Stimulated activated CD8-positive, alpha-beta memory T cell treated with anti-CD3 and anti-CD28 coated beads, Interleukin-7, amount 100 ng/mL, for 1 hour (primary cell): ENCODE data around the gene GLS2.
A peak's percentile ranks its signal among the peaks of the same experiment; 100 is the strongest.
"Not testable (repeated sequence)": the region's sequence is repeated elsewhere in the genome, so short reads cannot be mapped to it uniquely, and the experiment has no call there.

ENCODE experiments used
- DNase-seq, 2 donors: peaks; one replicate each; pipeline ENCODE4 v3.0.0-alpha.2; 2020; ENCODE audit warnings: low read depth in 2 of 2

The GLS2 gene

GRCh38 chr12:56488041-56488955 is at the start of gene GLS2:
Gene GLS2 (minus strand): TSS chr12:56488161. CDS start chr12:56488118, 43 bp downstream.
- peak; percentile 37 to 41 for DNase-seq

GRCh38 chr12:56537546-56537945 is 49.6 kb upstream of the GLS2 start:
- DNase-seq = no peak

GRCh38 chr12:56530390-56531055 is 42.6 kb upstream of the GLS2 start:
- DNase-seq = no peak

- DNase-seq = no peak
Observed at GRCh38 chr12:56529656-56530055, 41.7 kb upstream of the GLS2 start.

- no peak for DNase-seq
Observed at GRCh38 chr12:56528846-56529245, 40.9 kb upstream of the GLS2 start.

GRCh38 chr12:56522411-56523193 is 34.6 kb upstream of the GLS2 start:
- DNase-seq = no peak

GRCh38 chr12:56521590-56522371 is 33.8 kb upstream of the GLS2 start, which contains the start of gene RBMS2:
Gene RBMS2 (plus strand): TSS chr12:56521820. CDS start chr12:56522024, 204 bp downstream.
- DNase-seq = no peak

GRCh38 chr12:56521209-56521589 is 33.2 kb upstream of the GLS2 start:
- no peak for DNase-seq

- DNase-seq = no peak
Observed at GRCh38 chr12:56520506-56520905, 32.5 kb upstream of the GLS2 start.

- no peak for DNase-seq
Observed at GRCh38 chr12:56520048-56520447, 32.1 kb upstream of the GLS2 start.

- DNase-seq = no peak
Observed at GRCh38 chr12:56518570-56518969, 30.6 kb upstream of the GLS2 start.

- DNase-seq = no peak
Observed at GRCh38 chr12:56517854-56518253, 29.9 kb upstream of the GLS2 start.

- not testable (repeated sequence) for DNase-seq
Observed at GRCh38 chr12:56514014-56514318, 26.0 kb upstream of the GLS2 start.

- DNase-seq = no peak
Observed at GRCh38 chr12:56510786-56511185, 22.8 kb upstream of the GLS2 start.

- not testable (repeated sequence) for DNase-seq
Observed at GRCh38 chr12:56499879-56500278, 11.9 kb upstream of the GLS2 start.

GRCh38 chr12:56499452-56499851 is 11.5 kb upstream of the GLS2 start:
- DNase-seq = not testable (repeated sequence)

- not testable (repeated sequence) for DNase-seq
Observed at GRCh38 chr12:56498126-56498902, 10.4 kb upstream of the GLS2 start.

- peak; percentile 29 to 39 for DNase-seq
Observed at GRCh38 chr12:56496704-56497103, 8.7 kb upstream of the GLS2 start.

- DNase-seq = not testable (repeated sequence)
Observed at GRCh38 chr12:56494481-56494880, 6.5 kb upstream of the GLS2 start.

- DNase-seq = not testable (repeated sequence)
Observed at GRCh38 chr12:56494106-56494415, 6.1 kb upstream of the GLS2 start.
